Mesendoderm (in vitro differentiated cells): ENCODE data around the gene KCNAB2. TPM values are rescaled to one million over a fixed set of nuclear protein-coding genes. Genes with fewer than 3 reads are reported as not detected.

Source experiments
- DNase-seq: peaks from one replicate; pipeline ENCODE4 v3.0.0; 2013
- H2AK5ac ChIP-seq: 2 replicates; pipeline ENCODE4 v1.6.1; 2013; ENCODE audit warnings: low read length, inconsistent platforms
- H2BK120ac ChIP-seq: 2 replicates; pipeline ENCODE4 v1.6.1; 2013; ENCODE audit warnings: low read depth, mild to moderate bottlenecking, low read length, moderate library complexity, mixed read lengths
- H2BK15ac ChIP-seq: replicated peaks from 2 replicates; pipeline ENCODE4 v1.6.1; 2013; ENCODE audit warnings: low read depth, mild to moderate bottlenecking, moderate library complexity
- H2BK5ac ChIP-seq: 2 replicates; pipeline ENCODE4 v1.6.1; 2013; ENCODE audit warnings: low read length, inconsistent platforms
- H3K18ac ChIP-seq: 2 replicates; pipeline ENCODE4 v1.6.1; 2013; ENCODE audit warnings: mild to moderate bottlenecking, low read length, mixed read lengths
- H3K23ac ChIP-seq: one replicate; pipeline ENCODE4 v1.6.1; 2013; ENCODE audit warnings: low read length
- H3K27ac ChIP-seq: 2 replicates; pipeline ENCODE4 v1.5.1; 2013; ENCODE audit warnings: low read depth, mild to moderate bottlenecking, inconsistent platforms, low read length, moderate library complexity
- H3K27me3 ChIP-seq: 2 replicates; pipeline ENCODE4 v1.6.1; 2013; ENCODE audit warnings: low read length, control low read depth, mild to moderate bottlenecking, inconsistent platforms; ENCODE audit not compliant: insufficient read depth, poor library complexity
- H3K36me3 ChIP-seq: 2 replicates; pipeline ENCODE4 v1.6.1; 2013; ENCODE audit warnings: low read length, inconsistent platforms; ENCODE audit not compliant: control insufficient read depth, insufficient read depth
- H3K4ac ChIP-seq: one replicate; pipeline ENCODE4 v1.6.1; 2013; ENCODE audit warnings: low read depth, mild to moderate bottlenecking, low read length, moderate library complexity
- H3K4me1 ChIP-seq: 2 replicates; pipeline ENCODE4 v1.6.1; 2013; ENCODE audit warnings: low read depth, low read length, inconsistent platforms; ENCODE audit not compliant: control insufficient read depth
- H3K4me2 ChIP-seq: 2 replicates; pipeline ENCODE4 v1.6.1; 2013; ENCODE audit warnings: low read length
- H3K4me3 ChIP-seq: 2 replicates; pipeline ENCODE4 v1.5.1; 2013; ENCODE audit warnings: mild to moderate bottlenecking, low read length
- H3K56ac ChIP-seq: one replicate; pipeline ENCODE4 v1.6.1; 2013; ENCODE audit warnings: low read length
- H3K79me1 ChIP-seq: 2 replicates; pipeline ENCODE4 v1.6.1; 2013; ENCODE audit warnings: low read length, inconsistent platforms
- H3K79me2 ChIP-seq: 2 replicates; pipeline ENCODE4 v1.6.1; 2013; ENCODE audit warnings: mild to moderate bottlenecking, low read length; ENCODE audit not compliant: control insufficient read depth, insufficient read depth
- H3K9ac ChIP-seq: 2 replicates; pipeline ENCODE4 v1.6.1; 2013; ENCODE audit warnings: low read length, inconsistent platforms
- H4K5ac ChIP-seq: one replicate; pipeline ENCODE4 v1.6.1; 2013; ENCODE audit warnings: low read length
- H4K8ac ChIP-seq: one replicate; pipeline ENCODE4 v1.6.1; 2013; ENCODE audit warnings: low read depth, mild to moderate bottlenecking, control low read depth, low read length, moderate library complexity
- WGBS: extraction: QIAGEN DNeasy Blood & Tissue Kit; methylation state at CpG from one replicate; pipeline ENCODE4 v1.1.7; 2013; ENCODE audit warnings: low lambda C conversion rate, missing lambda C conversion rate; ENCODE audit not compliant: insufficient coverage; ENCODE audit errors: extremely low coverage; 5-methylcytosine and 5-hydroxymethylcytosine counted together
- polyA plus RNA-seq, 2 experiments: library from polyadenylated mRNA; stranded (reverse); fragments of 200-250 nt; gene quantifications; one replicate each; pipeline ENCODE4 v1.2.3, GENCODE V29; 2013

KCNAB2 gene
- 1.1 TPM for polyA plus RNA-seq (2013, experiment 1 of 2)
- polyA plus RNA-seq (2013, experiment 2 of 2) = 1.0 TPM

GRCh38 chr1:6045561-6045960 lies at the start of gene KCNAB2:
Gene KCNAB2 (plus strand): TSS chr1:6045888. CDS start chr1:6051537, 5,649 bp downstream.
- Histone ChIP-seq H3K4me3 (no peak within 1 kb of the TSS), H3K18ac (no peak within 1 kb of the TSS), H3K4me1 (no peaks in the 10 kb centered on the region), H2BK15ac (no peak within 1 kb of the TSS), H3K56ac (no peak within 1 kb of the TSS), H3K23ac (no peak within 1 kb of the TSS), H2AK5ac (no peak within 1 kb of the TSS), H3K79me1 (no peaks in the 10 kb centered on the region), H3K9ac (no peak within 1 kb of the TSS), H3K4me2 (no peak within 1 kb of the TSS), H3K27ac (no peak within 1 kb of the TSS), H3K36me3 (no peaks in the 10 kb centered on the region), H3K79me2 (no peaks in the 10 kb centered on the region), H4K8ac (no peak within 1 kb of the TSS), H3K27me3 (no peaks in the 10 kb centered on the region), H2BK120ac (no peak within 1 kb of the TSS), H2BK5ac (no peak within 1 kb of the TSS), H4K5ac (no peak within 1 kb of the TSS), H3K4ac (no peak within 1 kb of the TSS)
- DNase-seq = no peak
- WGBS = no CpG with 5 or more reads among the region's 15 CpGs

GRCh38 chr1:5996641-5997270 lies 48.9 kb upstream of the KCNAB2 start:
- Histone ChIP-seq H2BK15ac (no peak overlapping the region), H3K27me3 (no peaks in the 10 kb centered on the region), H3K9ac (no peak overlapping the region), H2BK5ac (no peak overlapping the region), H2BK120ac (no peak overlapping the region), H3K18ac (no peak overlapping the region), H3K4me2 (no peak overlapping the region), H4K5ac (no peak overlapping the region), H3K27ac (no peak overlapping the region), H3K36me3 (no peaks in the 10 kb centered on the region), H3K4me3 (no peak overlapping the region), H3K23ac (no peak overlapping the region), H3K4ac (no peak overlapping the region), H3K79me1 (no peaks in the 10 kb centered on the region), H2AK5ac (no peak overlapping the region), H3K79me2 (no peaks in the 10 kb centered on the region), H3K56ac (no peak overlapping the region), H4K8ac (no peak overlapping the region), H3K4me1 (peaks cover 4% of the 10 kb centered on the region)
- DNase-seq = no peak
- WGBS = no CpG with 5 or more reads among the region's 16 CpGs

DNA sequence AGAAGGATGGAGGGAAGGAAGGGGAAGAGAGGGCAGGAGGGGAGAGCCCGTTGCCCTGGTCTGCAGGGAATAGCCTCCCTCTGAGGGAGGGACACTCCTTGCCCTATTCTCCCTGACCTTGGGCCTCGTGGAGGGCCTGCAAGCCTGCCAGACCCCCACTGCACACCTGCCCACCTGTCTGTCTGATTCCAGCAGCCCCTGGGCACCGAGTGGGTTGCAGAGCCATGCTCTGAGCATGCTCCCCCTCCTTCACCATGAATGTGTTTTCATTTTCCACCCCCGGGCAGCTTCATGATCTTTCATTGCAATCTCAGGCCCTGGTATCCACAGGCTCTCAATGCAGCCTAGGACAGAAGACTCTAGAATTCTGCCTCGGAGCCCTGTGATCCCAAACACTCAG lies 48.4 kb upstream of the KCNAB2 start:
- H4K8ac ChIP-seq = no peak overlapping the region
- H3K36me3 ChIP-seq = no peaks in the 10 kb centered on the region
- DNase-seq = no peak
- H3K4me2 ChIP-seq = no peak overlapping the region
- H3K23ac ChIP-seq = no peak overlapping the region
- no CpG with 5 or more reads among the region's 5 CpGs for WGBS
- H3K79me1 ChIP-seq = no peaks in the 10 kb centered on the region
- peaks cover 4% of the 10 kb centered on the region for H3K4me1 ChIP-seq
- H3K4me3 ChIP-seq = no peak overlapping the region
- H3K79me2 ChIP-seq = no peaks in the 10 kb centered on the region
- no peak overlapping the region for H2BK15ac ChIP-seq
- H4K5ac ChIP-seq = no peak overlapping the region
- no peak overlapping the region for H2BK5ac ChIP-seq
- no peak overlapping the region for H3K9ac ChIP-seq
- no peak overlapping the region for H3K4ac ChIP-seq
- no peak overlapping the region for H3K56ac ChIP-seq
- no peak overlapping the region for H2BK120ac ChIP-seq
- no peak overlapping the region for H2AK5ac ChIP-seq
- H3K18ac ChIP-seq = no peak overlapping the region
- no peak overlapping the region for H3K27ac ChIP-seq
- no peaks in the 10 kb centered on the region for H3K27me3 ChIP-seq

DNA sequence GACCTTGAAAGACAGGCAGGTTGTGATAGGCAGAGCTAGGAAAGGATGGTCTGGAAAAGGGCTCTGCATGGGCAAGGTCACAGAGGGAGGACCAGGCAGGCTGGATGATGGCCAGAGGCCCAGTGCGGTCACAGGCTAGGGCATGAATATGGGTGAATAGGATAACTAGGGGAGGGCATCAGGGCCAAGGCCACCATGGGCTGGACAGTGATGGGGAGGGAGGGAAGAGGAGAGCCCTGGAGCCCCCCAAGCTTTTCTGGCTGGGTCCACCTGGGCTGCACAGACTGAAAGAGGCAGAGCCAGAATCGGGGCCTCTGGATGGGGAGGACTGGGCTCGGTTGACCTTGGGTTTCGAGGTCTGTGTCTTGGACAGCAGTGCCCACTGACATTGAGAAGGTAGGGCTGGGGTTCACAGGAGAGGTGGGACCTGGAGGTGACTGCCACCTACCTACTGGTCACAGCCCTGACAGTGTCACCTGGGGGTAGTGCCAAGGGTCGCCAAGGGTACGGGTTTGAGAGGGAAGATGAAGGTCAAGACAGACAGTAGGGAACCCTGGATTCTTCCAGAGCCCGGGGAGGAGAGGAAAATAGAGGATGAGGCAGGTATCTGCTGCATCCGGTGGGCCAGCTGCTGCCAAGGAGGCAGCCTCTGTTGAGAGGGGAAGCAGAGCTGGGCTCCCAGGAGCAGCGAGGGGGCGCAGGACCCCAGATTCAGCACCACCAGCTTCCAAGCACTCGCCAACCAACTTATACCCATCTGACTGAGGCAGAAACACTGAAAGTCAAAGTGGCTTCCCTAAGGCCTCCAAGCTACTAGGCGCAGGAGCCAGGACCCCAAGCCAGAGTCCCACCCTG lies 47.4 kb upstream of the KCNAB2 start:
- H3K23ac ChIP-seq = no peak overlapping the region
- no peak overlapping the region for H2BK15ac ChIP-seq
- no peak for DNase-seq
- no CpG with 5 or more reads among the region's 12 CpGs for WGBS
- H3K9ac ChIP-seq = no peak overlapping the region
- no peak overlapping the region for H2BK5ac ChIP-seq
- no peaks in the 10 kb centered on the region for H3K79me1 ChIP-seq
- no peak overlapping the region for H3K56ac ChIP-seq
- no peak overlapping the region for H3K18ac ChIP-seq
- H4K5ac ChIP-seq = no peak overlapping the region
- no peaks in the 10 kb centered on the region for H3K79me2 ChIP-seq
- no peaks in the 10 kb centered on the region for H3K27me3 ChIP-seq
- no peak overlapping the region for H3K27ac ChIP-seq
- H2AK5ac ChIP-seq = no peak overlapping the region
- H2BK120ac ChIP-seq = no peak overlapping the region
- no peaks in the 10 kb centered on the region for H3K36me3 ChIP-seq
- H3K4me3 ChIP-seq = no peak overlapping the region
- no peak overlapping the region for H4K8ac ChIP-seq
- no peak overlapping the region for H3K4ac ChIP-seq
- H3K4me2 ChIP-seq = no peak overlapping the region
- peaks cover 4% of the 10 kb centered on the region for H3K4me1 ChIP-seq

DNA sequence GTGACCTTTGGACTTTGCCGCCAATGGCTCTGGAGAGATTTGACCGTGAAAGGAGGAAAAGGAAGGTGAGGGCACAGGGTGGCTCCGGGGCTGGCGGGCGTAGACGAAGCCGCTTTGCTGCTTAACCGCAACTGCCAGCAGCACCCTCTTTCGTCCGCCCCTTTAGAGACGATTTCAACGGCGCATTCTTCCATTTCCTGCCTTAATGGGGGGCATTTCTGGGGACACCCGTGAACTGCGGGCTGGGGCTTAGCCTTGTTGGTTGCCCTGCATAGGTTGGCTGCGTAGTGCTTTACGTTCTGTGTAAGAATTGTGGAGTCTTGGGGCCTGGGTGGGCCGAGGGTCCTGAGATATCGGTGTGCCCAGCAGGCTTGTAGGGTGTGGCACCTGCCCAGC lies 46.8 kb upstream of the KCNAB2 start:
- Histone ChIP-seq H2BK120ac (no peak overlapping the region), H3K27ac (no peak overlapping the region), H4K8ac (no peak overlapping the region), H4K5ac (no peak overlapping the region), H3K36me3 (no peaks in the 10 kb centered on the region), H3K27me3 (no peaks in the 10 kb centered on the region), H3K18ac (no peak overlapping the region), H3K56ac (no peak overlapping the region), H3K4me3 (no peak overlapping the region), H3K79me1 (no peaks in the 10 kb centered on the region), H3K9ac (no peak overlapping the region), H3K4ac (no peak overlapping the region), H3K4me1 (no peaks in the 10 kb centered on the region), H2AK5ac (no peak overlapping the region), H3K23ac (no peak overlapping the region), H2BK15ac (no peak overlapping the region), H3K4me2 (no peak overlapping the region), H3K79me2 (no peaks in the 10 kb centered on the region), H2BK5ac (no peak overlapping the region)
- no peak for DNase-seq
- no CpG with 5 or more reads among the region's 19 CpGs for WGBS
